HG03439 (cell line): Measurements from ENCODE around the gene KANSL1.

Source experiments
- ATAC-seq: cut with Tn5 transposase; IDR thresholded peaks from one replicate; pipeline ENCODE4 v1.9.1; 2021; ENCODE audit warnings: mild to moderate bottlenecking, moderate library complexity; ENCODE audit not compliant: unreplicated experiment

KANSL1 gene

GRCh38 chr17:46085522-46085921, 107.7 kb downstream of the KANSL1 start:
- no peak for ATAC-seq

DNA sequence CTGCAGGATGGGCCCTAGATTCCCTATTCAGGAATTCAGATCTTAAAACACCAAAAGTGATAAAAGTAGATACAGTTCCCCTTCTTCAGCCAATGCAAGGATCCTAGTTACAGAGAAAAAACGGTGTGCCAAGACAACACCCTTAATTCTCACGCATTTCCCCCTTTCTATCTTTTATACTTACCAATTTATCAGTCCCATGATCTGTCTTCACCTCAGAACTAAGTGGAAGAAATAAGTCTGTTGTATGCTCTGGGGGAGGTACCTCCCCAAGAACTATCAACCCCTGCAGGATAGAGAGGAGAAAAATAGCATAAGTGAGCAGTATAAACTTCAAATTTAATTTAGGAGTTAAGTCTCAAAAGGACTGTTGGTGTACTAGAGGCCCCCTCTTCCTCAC, 111.0 kb downstream of the KANSL1 start:
- ATAC-seq: no peak

DNA sequence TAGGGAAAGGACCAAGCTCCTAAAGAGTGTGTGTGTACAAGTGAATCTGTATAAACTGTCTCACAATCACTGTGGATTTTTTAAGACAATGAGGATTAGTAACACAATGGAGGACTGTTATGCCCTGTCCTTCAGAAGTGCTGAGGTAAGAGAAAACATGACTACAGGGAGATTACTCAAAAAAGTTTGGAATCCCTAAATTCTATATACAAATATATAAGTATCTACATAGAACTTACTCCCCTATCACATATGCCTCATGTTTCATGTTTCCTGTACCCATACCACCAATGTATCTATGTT, 112.3 kb downstream of the KANSL1 start:
- no peak for ATAC-seq

DNA sequence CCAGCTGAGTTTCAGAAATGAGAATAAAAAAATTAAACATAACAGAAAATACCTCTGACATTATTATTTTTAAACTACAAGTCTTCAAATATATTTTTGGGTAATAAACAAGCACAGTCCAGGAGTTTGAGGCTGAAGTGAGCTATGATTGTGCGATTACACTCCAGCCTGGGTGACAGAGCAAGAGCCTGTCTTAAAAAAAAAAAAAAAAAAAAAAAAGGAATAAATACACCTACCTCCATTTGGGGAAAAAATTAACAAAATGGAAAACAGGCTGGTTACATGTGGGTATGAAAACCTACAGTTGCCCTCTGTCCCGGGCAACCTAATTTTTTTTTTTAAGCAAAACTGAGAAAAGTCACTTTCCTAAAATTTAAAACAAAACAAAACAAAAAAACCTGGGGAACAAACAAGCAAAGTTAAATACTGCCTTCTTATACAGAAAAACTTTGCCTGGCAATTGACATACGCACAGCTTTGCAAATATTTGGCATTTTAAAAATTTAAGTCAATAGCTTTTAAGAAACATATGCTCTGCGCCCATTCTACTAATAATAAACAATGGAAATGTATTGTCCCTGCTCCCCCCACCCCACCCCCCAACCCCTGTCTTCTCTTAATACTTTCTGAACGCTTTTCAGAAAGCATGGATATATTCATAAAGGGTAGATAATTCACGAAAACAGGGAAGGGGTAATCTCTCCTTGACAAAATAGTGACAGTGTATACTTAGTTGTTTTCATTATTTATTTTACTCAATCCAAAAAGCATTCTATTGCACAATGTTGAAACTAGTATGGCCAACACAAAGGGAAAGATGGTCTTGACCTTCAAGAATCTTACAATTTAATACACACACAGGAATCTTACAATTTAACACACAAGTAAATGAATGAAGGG, 112.9 kb downstream of the KANSL1 start:
- no peak for ATAC-seq

- no peak for ATAC-seq
These were observed 114.6 kb downstream of the KANSL1 start for GRCh38 chr17:46078675-46079074.

DNA sequence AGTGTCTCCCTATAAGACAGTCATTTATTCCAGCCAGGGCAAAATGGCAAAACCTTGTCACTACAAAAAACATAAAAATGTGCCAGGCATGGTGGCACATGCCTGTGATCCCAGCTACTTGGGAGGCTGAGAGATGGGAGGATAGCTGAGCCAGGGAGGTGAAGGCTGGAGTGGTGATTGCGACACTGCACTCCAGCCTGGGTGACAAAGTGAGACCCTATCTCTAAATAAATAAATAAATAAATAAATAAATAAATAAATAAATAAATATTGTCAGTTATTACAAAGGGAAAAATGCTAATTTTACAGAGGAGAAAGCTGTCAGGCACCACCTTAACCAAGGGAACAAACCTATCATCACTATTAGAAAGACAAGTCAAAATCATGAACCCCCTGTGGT, 118.7 kb downstream of the KANSL1 start:
- ATAC-seq: no peak

DNA sequence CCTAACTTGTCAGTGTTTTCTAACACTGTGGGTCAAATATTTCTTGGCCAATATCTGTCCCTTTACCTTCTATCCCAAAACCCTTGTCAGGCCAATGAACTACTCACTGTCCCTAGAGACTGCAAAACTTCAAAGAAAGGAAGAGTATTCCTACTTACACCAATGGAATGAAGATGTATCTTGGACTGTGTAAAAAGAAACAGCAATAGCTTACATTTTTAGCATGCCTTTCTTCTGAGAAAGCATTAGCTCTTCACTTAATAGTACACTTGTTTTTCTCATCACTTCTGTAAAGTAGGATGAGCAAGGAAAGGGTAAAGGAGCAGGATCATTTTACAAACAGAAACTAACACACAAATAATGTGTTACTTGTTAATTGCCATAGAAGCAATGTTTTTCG, 120.2 kb downstream of the KANSL1 start:
- no peak for ATAC-seq

DNA sequence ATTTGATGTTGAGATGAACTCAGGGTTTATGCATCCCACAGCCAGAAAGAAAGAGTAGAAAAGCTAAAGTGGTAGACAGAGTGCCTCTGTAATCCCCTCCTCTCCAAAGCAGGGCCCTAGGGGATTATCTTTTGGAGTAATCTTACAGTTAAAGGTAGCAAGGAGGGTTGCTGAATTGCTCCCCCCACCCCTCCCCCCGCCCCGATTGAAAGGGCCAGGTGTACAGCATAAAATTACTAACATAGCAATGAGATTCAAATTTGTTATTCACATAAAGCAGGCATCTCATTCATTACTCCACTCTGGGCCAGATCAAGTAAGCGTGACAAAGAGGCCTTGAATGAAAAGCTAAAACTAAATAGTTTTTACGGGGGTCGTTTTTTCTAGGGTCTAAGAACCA, 121.4 kb downstream of the KANSL1 start:
- no peak for ATAC-seq

- ATAC-seq: no peak
These were observed 128.8 kb downstream of the KANSL1 start for GRCh38 chr17:46064460-46064859.

- no peak for ATAC-seq
These were observed 130.0 kb downstream of the KANSL1 start for GRCh38 chr17:46063241-46063640.

DNA sequence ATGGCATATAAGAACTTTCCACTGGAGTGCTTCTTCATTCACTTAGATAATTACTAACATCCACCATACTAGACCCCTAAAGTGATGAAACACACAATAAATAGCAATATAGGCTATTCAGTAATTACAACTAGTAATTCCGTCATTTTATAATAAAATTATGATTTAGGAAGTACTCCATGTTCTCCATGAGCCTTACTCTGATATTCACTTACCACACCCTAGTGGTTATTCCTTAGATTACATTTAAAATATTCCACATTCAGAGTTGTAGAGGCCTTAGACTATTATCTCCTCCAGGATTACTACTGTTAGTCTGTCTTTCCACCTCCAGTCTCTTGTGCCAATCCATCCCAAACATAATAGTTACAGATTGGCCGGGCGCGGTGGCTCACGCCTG, 131.8 kb downstream of the KANSL1 start:
- no peak for ATAC-seq

DNA sequence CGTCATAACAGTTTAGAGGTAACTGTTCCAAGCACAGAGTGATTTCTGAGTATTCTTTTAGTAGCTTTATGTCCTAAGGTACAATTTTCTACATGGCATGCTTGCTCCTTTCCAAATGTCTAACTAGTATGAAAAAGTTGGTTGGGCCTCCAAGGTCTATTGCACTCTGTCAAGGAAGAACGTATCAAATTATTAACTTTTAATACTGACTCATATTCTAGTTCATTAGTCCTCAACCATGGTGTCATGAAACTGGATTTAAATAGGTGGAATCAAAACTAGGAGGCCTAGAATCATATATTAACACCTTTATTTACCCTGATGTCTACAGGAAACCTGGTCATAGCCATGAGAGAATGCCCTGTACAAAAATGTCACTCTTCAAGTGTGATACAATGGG, 132.8 kb downstream of the KANSL1 start:
- ATAC-seq: no peak

DNA sequence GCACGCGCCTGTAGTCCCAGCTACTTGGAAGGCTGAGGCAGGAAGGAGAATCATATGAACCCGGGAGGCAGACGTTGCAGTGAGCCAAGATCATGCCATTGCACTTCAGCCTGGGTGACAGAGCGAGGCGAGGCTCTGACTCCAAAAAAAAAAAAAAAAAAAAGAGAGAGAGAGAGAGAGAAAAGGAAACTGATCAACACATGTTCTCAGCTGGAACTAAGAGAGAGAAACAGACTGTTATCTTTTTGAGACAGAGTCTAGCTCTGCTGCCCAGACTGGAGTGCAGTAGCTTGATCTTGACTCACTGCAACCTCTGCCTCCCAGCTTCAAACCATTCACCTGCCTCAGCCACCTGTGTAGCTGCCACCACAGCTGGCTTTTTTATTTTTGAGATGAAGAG, 133.7 kb downstream of the KANSL1 start:
- ATAC-seq: no peak

GRCh38 chr17:46057366-46057765, 135.9 kb downstream of the KANSL1 start:
- ATAC-seq: no peak

GRCh38 chr17:46056800-46057304, 136.4 kb downstream of the KANSL1 start:
- no peak for ATAC-seq

GRCh38 chr17:46053911-46054534, 139.2 kb downstream of the KANSL1 start:
- ATAC-seq: no peak

DNA sequence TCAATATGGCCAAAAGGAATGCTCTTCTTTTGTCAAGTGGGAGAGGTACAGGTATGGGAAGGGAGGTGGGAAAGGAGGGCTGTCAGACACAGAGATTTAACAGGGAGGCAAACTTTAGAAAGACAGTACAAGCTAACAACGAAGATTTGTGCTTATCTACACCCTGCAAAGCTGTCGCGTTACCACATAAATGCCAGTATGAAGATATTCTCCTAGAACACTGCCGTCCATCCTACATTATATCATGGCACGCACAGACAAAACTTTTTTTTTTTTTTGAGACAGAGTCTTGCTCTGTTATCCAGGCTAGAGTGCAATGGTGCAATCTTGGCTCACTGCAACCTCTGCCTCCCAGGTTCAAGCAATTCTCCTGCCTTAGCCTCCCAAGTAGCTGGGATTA, 143.6 kb downstream of the KANSL1 start:
- no peak for ATAC-seq

GRCh38 chr17:46047856-46048255, 145.4 kb downstream of the KANSL1 start:
- ATAC-seq: no peak

GRCh38 chr17:46047398-46047797, 145.8 kb downstream of the KANSL1 start:
- ATAC-seq: no peak

DNA sequence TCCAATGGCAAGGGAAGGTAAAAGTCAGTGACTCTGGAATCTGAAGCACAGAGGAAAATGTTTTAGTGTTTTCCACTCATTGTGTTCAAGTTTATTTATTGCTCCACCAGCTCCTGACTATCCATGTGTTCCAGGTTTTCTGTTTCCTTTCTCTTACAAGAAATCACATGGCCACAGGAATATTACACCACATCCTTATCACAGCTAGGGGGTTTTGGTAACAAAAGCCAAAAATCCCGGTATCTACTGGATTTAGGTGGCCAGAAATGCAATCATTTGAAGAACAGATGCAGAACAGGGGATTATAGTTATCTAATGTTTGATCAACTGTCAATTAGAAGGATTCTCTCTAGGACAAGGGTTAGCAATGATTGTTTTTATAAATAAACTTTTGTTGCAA, 146.3 kb downstream of the KANSL1 start:
- ATAC-seq: no peak

DNA sequence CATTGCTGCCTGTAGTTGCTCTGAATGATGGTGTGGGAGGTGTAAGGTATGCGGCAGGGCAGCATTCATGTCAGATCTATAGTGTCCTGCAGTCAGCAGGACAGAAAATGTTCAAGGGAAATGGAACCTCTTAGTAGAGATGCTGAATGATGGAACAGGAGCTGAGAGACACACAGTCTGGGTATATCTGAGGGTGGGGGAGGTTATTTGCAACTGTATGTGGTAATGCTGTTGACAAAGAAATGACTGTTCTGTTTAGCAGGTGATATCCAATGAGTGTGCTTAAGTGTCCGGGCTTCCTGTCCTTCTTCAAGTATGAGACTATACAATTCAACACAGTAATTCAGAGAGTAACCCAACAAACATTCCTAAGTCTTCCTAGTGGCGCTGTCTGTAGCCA, 147.6 kb downstream of the KANSL1 start:
- no peak for ATAC-seq

- no peak for ATAC-seq
These were observed 148.2 kb downstream of the KANSL1 start for GRCh38 chr17:46044989-46045388.
